ENCODE measurements around the gene BASP1.
A peak's percentile ranks its signal among the peaks of the same experiment; 100 is the strongest.
"Not testable (repeated sequence)": the region's sequence is repeated elsewhere in the genome, so short reads cannot be mapped to it uniquely, and the experiment has no call there.

BASP1 gene

GRCh38 chr5:17314907-17315471 is 97.6 kb downstream of the BASP1 start:
- peak; percentile 46 for DNase-seq (ENCODE audit: low spot score)
- TF ChIP-seq CTCF (IDR thresholded peaks at IDR 0.05; ENCODE audit: extremely low read depth, insufficient read depth, missing control alignments): no peak
- in situ Hi-C loops (cut with MboI; ENCODE audit: low pct_unique_long_range_greater_than_20kb, low sequenced_read_pairs, unreplicated experiment): no loop called here

- no peak for DNase-seq (ENCODE audit: low spot score)
- TF ChIP-seq CTCF (IDR thresholded peaks at IDR 0.05; ENCODE audit: extremely low read depth, insufficient read depth, missing control alignments): no peak
- in situ Hi-C loops (cut with MboI; ENCODE audit: low pct_unique_long_range_greater_than_20kb, low sequenced_read_pairs, unreplicated experiment): no loop called here
Measured at GRCh38 chr5:17315710-17316221, 98.3 kb downstream of the BASP1 start.

GRCh38 chr5:17316970-17317459 is 99.6 kb downstream of the BASP1 start:
- no peak for TF ChIP-seq CTCF (IDR thresholded peaks at IDR 0.05; ENCODE audit: extremely low read depth, insufficient read depth, missing control alignments)
- DNase-seq (ENCODE audit: low spot score): peak; percentile 37
- in situ Hi-C loops (cut with MboI; ENCODE audit: low pct_unique_long_range_greater_than_20kb, low sequenced_read_pairs, unreplicated experiment): no loop called here

- no peak for DNase-seq (ENCODE audit: low spot score)
- in situ Hi-C loops (cut with MboI; ENCODE audit: low pct_unique_long_range_greater_than_20kb, low sequenced_read_pairs, unreplicated experiment): no loop called here
- no peak for TF ChIP-seq CTCF (IDR thresholded peaks at IDR 0.05; ENCODE audit: extremely low read depth, insufficient read depth, missing control alignments)
Measured at GRCh38 chr5:17317473-17317872, 100.0 kb downstream of the BASP1 start.

- DNase-seq (ENCODE audit: low spot score); in situ Hi-C loops (cut with MboI; ENCODE audit: low pct_unique_long_range_greater_than_20kb, low sequenced_read_pairs, unreplicated experiment): not testable (repeated sequence)
Measured at GRCh38 chr5:17319095-17319494, 101.7 kb downstream of the BASP1 start.

- in situ Hi-C loops (cut with MboI; ENCODE audit: low pct_unique_long_range_greater_than_20kb, low sequenced_read_pairs, unreplicated experiment): no loop called here
- DNase-seq (ENCODE audit: low spot score): no peak
- no peak for TF ChIP-seq CTCF (IDR thresholded peaks at IDR 0.05; ENCODE audit: extremely low read depth, insufficient read depth, missing control alignments)
Measured at GRCh38 chr5:17325770-17326599, 108.6 kb downstream of the BASP1 start.
